ENCODE measurements around the gene VWA5B1.

DNA sequence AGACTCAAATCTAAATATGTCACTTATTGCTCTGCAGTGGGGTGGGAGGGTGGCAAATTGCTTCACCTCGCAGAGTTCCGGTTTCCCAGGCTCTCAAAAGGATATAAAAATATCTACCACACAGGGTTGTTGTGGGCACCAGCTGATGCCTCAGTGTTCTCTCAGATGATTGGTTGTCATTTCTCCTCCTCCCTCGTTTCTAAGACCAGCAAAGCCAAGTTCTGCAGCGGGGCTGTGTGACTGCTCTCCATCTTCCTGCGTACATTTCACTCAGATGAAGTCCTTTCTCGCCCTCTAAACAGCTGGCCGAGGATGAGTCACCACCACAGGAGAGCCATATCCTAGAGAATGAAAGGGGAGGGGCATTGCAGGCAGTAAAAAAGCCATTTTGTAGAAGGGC is 35.0 kb upstream of the VWA5B1 start:
- no peak for TF ChIP-seq YY1 (IDR thresholded peaks at IDR 0.05; ENCODE audit: insufficient read depth, insufficient read length)
- no peak for TF ChIP-seq SUZ12 (IDR thresholded peaks at IDR 0.05; ENCODE audit: extremely low read depth, insufficient read depth, insufficient read length)
